Gastroesophageal sphincter (tissue), 4 donors: ENCODE measurements around the gene PRKAR1B. TPM values are rescaled to one million over a fixed set of nuclear protein-coding genes. Genes with fewer than 3 reads are reported as not detected.

ENCODE experiments used
- ATAC-seq: fragments of 150-250 bp; one replicate; pipeline ENCODE4 v1.9.1; 2016; ENCODE audit warnings: mild to moderate bottlenecking, moderate library complexity
- H3K27ac ChIP-seq, 4 donors: fragments of 200-600 bp; sonication (generic) in 3 of 4; 1 replicate in 3 of 4; 2 replicates in 1 of 4; pipeline ENCODE4 v1.5.1; 2016 to 2019
- H3K27me3 ChIP-seq: fragments of 200-600 bp; sonication (generic); one replicate; pipeline ENCODE4 v1.5.1; 2019
- H3K36me3 ChIP-seq, 2 donors: fragments of 200-600 bp; sonication (generic); one replicate each; pipeline ENCODE4 v1.5.1; 2019; ENCODE audit warnings: control low read depth in 1 of 2
- H3K4me1 ChIP-seq, 3 donors: fragments of 200-600 bp; sonication (generic); 1 replicate in 2 of 3; 2 replicates in 1 of 3; pipeline ENCODE4 v1.5.1; 2016 to 2019; ENCODE audit warnings: control low read depth in 2 of 3
- H3K4me3 ChIP-seq, 2 donors: fragments of 200-600 bp; sonication (generic); one replicate each; pipeline ENCODE4 v1.5.1; 2019; ENCODE audit warnings: mild to moderate bottlenecking in 1 of 2, moderate library complexity in 1 of 2
- H3K9me3 ChIP-seq, 3 donors: fragments of 200-600 bp; sonication (generic); one replicate each; pipeline ENCODE4 v1.5.1; 2017 to 2019; ENCODE audit warnings: control low read depth in 2 of 3
- CTCF ChIP-seq, 4 experiments: fragments of 200-600 bp in 2 of 4; fragments of 450-650 bp in 2 of 4; sonication (generic) in 1 of 4; IDR thresholded peaks; one replicate each; pipeline ENCODE4 v1.5.1; 2017 to 2019; ENCODE audit warnings: antibody characterized with exemption in 4 of 4, mild to moderate bottlenecking in 2 of 4, moderate library complexity in 2 of 4
- EP300 ChIP-seq: sonication (generic); formaldehyde crosslinking; IDR thresholded peaks from one replicate; pipeline ENCODE4 v1.6.1; 2017; ENCODE audit warnings: antibody characterized with exemption, mild to moderate bottlenecking
- POLR2A ChIP-seq, 2 donors: fragments of 450-650 bp; IDR thresholded peaks; one replicate each; pipeline ENCODE4 v1.6.1; 2017; ENCODE audit warnings: antibody characterized with exemption in 2 of 2, mild to moderate bottlenecking in 2 of 2, moderate library complexity in 1 of 2
- POLR2AphosphoS5 ChIP-seq: sonication (generic); formaldehyde crosslinking; IDR thresholded peaks from one replicate; pipeline ENCODE4 v1.6.1; 2017; ENCODE audit warnings: antibody characterized with exemption
- WGBS, 2 donors: methylation state at CpG; one replicate each; pipeline ENCODE4 v1.1.5; 2018; ENCODE audit warnings: low coverage in 1 of 2; 5-methylcytosine and 5-hydroxymethylcytosine counted together
- total RNA-seq, 4 donors: library from RNA; depleted of rRNA; stranded (reverse); fragments of >200 nt; gene quantifications; one replicate each; pipeline ENCODE4 v1.1.0, GENCODE V29; 2016

Gene PRKAR1B
- total RNA-seq, 4 donors from 2014 or later: 11.6 to 39.1 (median 24.8) TPM

- Histone ChIP-seq H3K4me1 (peaks cover 0 to 23% (median 14%) of the 10 kb centered on the region in 3 donors), H3K36me3 (no peaks in the 10 kb centered on the region), H3K27ac (no peak overlapping the region), H3K27me3 (peaks cover 19% of the 10 kb centered on the region), H3K9me3 (peaks cover 0 to 6% (median 0%) of the 10 kb centered on the region in 3 donors), H3K4me3 (no peak overlapping the region)
- WGBS, 2 donors: 60% methylated on average over 2 of the region's 12 CpGs; no CpG with 5 or more reads in 1 of the 2 donors
- TF ChIP-seq POLR2AphosphoS5 (no peak), CTCF (IDR thresholded peaks at IDR 0.05) (no peak), POLR2A (IDR thresholded peaks at IDR 0.05) (no peak), EP300 (no peak)
- ATAC-seq: no peak
These were observed 201.3 kb downstream of the PRKAR1B start for GRCh38 chr7:525740-526139.

- H3K4me3 ChIP-seq: no peak overlapping the region
- H3K27me3 ChIP-seq: peaks cover 16% of the 10 kb centered on the region
- H3K36me3 ChIP-seq: no peaks in the 10 kb centered on the region
- no peak overlapping the region for H3K27ac ChIP-seq
- no peak for TF ChIP-seq CTCF (IDR thresholded peaks at IDR 0.05)
- TF ChIP-seq POLR2A (IDR thresholded peaks at IDR 0.05): no peak
- no peak for TF ChIP-seq POLR2AphosphoS5
- TF ChIP-seq EP300: no peak
- peaks cover 0 to 6% (median 0%) of the 10 kb centered on the region in 3 donors for H3K9me3 ChIP-seq
- no peak for ATAC-seq
- H3K4me1 ChIP-seq: peaks cover 0 to 31% (median 19%) of the 10 kb centered on the region in 3 donors
- no CpG with 5 or more reads among the region's 9 CpGs for WGBS, 2 donors
These were observed 202.3 kb downstream of the PRKAR1B start for GRCh38 chr7:524800-525199.

GRCh38 chr7:523347-524336 is 203.4 kb downstream of the PRKAR1B start:
- Histone ChIP-seq H3K4me3 (no peak overlapping the region), H3K27me3 (peaks cover 13% of the 10 kb centered on the region), H3K27ac (no peak overlapping the region), H3K36me3 (no peaks in the 10 kb centered on the region), H3K4me1 (peaks cover 0 to 34% (median 19%) of the 10 kb centered on the region in 3 donors), H3K9me3 (peaks cover 0 to 6% (median 0%) of the 10 kb centered on the region in 3 donors)
- no peak for TF ChIP-seq EP300
- no peak for ATAC-seq
- 78 to 88% methylated on average over 8 to 15 of the region's 28 CpGs for WGBS, 2 donors

GRCh38 chr7:522951-523314 is 204.1 kb downstream of the PRKAR1B start:
- no peak for TF ChIP-seq CTCF (IDR thresholded peaks at IDR 0.05)
- no peak for TF ChIP-seq POLR2A (IDR thresholded peaks at IDR 0.05)
- TF ChIP-seq POLR2AphosphoS5: no peak
- TF ChIP-seq EP300: no peak
- WGBS, 2 donors: 90% methylated on average over 2 of the region's 21 CpGs; no CpG with 5 or more reads in 1 of the 2 donors
- H3K9me3 ChIP-seq: peaks cover 0 to 6% (median 0%) of the 10 kb centered on the region in 3 donors
- H3K27me3 ChIP-seq: peaks cover 13% of the 10 kb centered on the region
- no peaks in the 10 kb centered on the region for H3K36me3 ChIP-seq
- no peak for ATAC-seq
- H3K4me1 ChIP-seq: peaks cover 0 to 41% (median 19%) of the 10 kb centered on the region in 3 donors
- H3K4me3 ChIP-seq: peak overlapping the region in 1 of 2 donors; percentile 56
- H3K27ac ChIP-seq: peak overlapping the region in 2 of 4 donors; percentile 96 to 98

GRCh38 chr7:522071-522950 is 204.8 kb downstream of the PRKAR1B start:
- Histone ChIP-seq H3K4me3 (peak overlapping the region; percentile 26 to 56), H3K27ac (peak overlapping the region in 3 of 4 donors; percentile 96 to 98 (median 96)), H3K27me3 (peaks cover 13% of the 10 kb centered on the region), H3K36me3 (no peaks in the 10 kb centered on the region), H3K9me3 (peaks cover 0 to 5% (median 0%) of the 10 kb centered on the region in 3 donors), H3K4me1 (peaks cover 0 to 45% (median 19%) of the 10 kb centered on the region in 3 donors)
- WGBS, 2 donors: 0% methylated on average over 3 of the region's 91 CpGs; no CpG with 5 or more reads in 1 of the 2 donors
- no peak for TF ChIP-seq POLR2A (IDR thresholded peaks at IDR 0.05)
- TF ChIP-seq POLR2AphosphoS5: no peak
- TF ChIP-seq EP300: no peak
- no peak for TF ChIP-seq CTCF (IDR thresholded peaks at IDR 0.05)
- no peak for ATAC-seq
